Body of pancreas (tissue), 4 donors: Measurements from ENCODE around the gene ZNF57.

ENCODE experiments used
- CTCF ChIP-seq, 7 experiments: fragments of 450-650 bp in 4 of 7; fragments of 200-600 bp in 3 of 7; sonication (generic) in 3 of 7; IDR thresholded peaks; one replicate each; pipeline ENCODE4 v1.5.1; 2016 to 2019; ENCODE audit warnings: antibody characterized with exemption in 7 of 7
- POLR2A ChIP-seq, 3 donors: fragments of 450-650 bp; IDR thresholded peaks; one replicate each; pipeline ENCODE4 v1.6.1; 2016; ENCODE audit warnings: antibody characterized with exemption in 3 of 3, mild to moderate bottlenecking in 2 of 3

GRCh38 chr19:2869618-2870017, 31.1 kb upstream of the ZNF57 start:
- TF ChIP-seq CTCF (IDR thresholded peaks at IDR 0.05) (no peak), POLR2A (IDR thresholded peaks at IDR 0.05) (no peak)
